ENCODE results near the gene ARHGAP24. TPM values are rescaled to one million over a fixed set of nuclear protein-coding genes. Genes with fewer than 3 reads are reported as not detected.

Gene ARHGAP24
- total and polyA plus RNA-seq, 10 of the 15 experiments (the other 5 are each of a cell fraction or from before 2014, with no cell fraction given): 0.10 to 4.2 (median 0.52) TPM

DNA sequence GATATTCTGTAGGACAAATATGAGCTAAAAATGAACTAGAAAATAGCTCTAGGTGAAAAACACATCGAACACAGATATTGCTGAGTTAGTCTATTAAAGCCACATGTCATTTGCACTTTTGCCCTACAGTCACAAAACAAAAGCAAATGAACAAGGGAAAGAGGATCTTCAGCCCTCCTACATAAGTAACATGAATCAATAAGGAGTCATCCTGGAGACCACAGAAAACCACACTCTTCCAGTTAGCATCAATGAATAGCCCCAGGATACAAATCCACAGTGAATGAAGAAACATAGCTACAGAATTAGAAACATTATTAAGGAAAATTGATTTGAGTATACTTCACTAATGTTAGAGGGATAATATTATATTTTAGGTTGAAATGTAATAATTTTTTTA is 573.5 kb downstream of the ARHGAP24 start (continued):
- TF ChIP-seq, protein P1, sequence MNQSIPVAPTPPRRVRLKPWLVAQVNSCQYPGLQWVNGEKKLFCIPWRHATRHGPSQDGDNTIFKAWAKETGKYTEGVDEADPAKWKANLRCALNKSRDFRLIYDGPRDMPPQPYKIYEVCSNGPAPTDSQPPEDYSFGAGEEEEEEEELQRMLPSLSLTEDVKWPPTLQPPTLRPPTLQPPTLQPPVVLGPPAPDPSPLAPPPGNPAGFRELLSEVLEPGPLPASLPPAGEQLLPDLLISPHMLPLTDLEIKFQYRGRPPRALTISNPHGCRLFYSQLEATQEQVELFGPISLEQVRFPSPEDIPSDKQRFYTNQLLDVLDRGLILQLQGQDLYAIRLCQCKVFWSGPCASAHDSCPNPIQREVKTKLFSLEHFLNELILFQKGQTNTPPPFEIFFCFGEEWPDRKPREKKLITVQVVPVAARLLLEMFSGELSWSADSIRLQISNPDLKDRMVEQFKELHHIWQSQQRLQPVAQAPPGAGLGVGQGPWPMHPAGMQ (IDR thresholded peaks at IDR 0.05; ENCODE audit: borderline replicate concordance): no peak
- TF ChIP-seq POLR2AphosphoS2 (IDR thresholded peaks at IDR 0.05; ENCODE audit: low read depth, low read length) (no peak), SMARCA5 (IDR thresholded peaks at IDR 0.05) (no peak)

DNA sequence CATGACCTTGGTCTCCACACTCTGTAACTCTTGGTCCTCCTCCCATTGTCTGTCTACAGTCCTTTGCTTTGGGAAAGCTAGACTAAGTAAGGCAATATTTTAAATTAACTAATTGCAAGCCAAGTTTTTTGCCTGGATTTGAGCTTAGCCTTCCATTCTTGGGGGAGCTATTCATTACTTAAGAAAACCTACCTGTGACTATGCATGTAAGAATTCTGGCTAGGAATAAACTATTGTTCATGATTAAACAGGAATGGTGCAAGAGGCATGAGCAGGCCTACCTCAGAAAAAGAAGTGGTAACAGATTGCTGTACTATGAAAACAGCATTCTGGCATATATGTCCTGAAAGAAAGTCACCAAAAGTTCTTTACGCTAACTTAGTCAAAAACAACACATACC is 575.5 kb downstream of the ARHGAP24 start:
- Histone ChIP-seq H3K36me3 (ENCODE audit: control insufficient read depth in 2 of 2, insufficient read depth in 2 of 2, low read length in 1 of 2) (no peaks in the 10 kb centered on the region), H3K79me2 (ENCODE audit: control insufficient read depth, insufficient read depth, low read length) (no peaks in the 10 kb centered on the region), H3K4me1 (ENCODE audit: control insufficient read depth, insufficient read depth, low read length) (no peaks in the 10 kb centered on the region), H4K20me1 (ENCODE audit: control insufficient read depth, insufficient read depth) (no peaks in the 10 kb centered on the region), H3K9me3 (replicated peaks; ENCODE audit: control insufficient read depth, insufficient read depth, low read length) (no peaks in the 10 kb centered on the region), H3K27ac (ENCODE audit: control insufficient read depth, insufficient read depth) (no peak overlapping the region), H2AFZ (ENCODE audit: control insufficient read depth, low read depth, low read length) (no peak overlapping the region), H3K9ac (ENCODE audit: control insufficient read depth, insufficient read depth, low read length) (no peak overlapping the region), H3K4me3 (no peak overlapping the region), H3K27me3 (replicated peaks in 1 of 2; ENCODE audit: control insufficient read depth in 2 of 2, insufficient read depth in 2 of 2, low read length in 1 of 2) (no peaks in the 10 kb centered on the region; a peak in 1 of 4 replicates), H3K4me2 (ENCODE audit: control insufficient read depth, insufficient read depth) (no peak overlapping the region)
- no peak for ATAC-seq
- BruUV-seq (replicated peaks): no TSS peak
- in situ Hi-C loops (cut with MboI) (no loop called here), intact Hi-C loops (cut with micrococcal nuclease; ENCODE audit: unreplicated experiment) (no loop called here)
- no peak for FAIRE-seq
- TF ChIP-seq JUND (IDR thresholded peaks at IDR 0.05; ENCODE audit: low read depth, low read length) (no peak), RCOR1 (conservative IDR thresholded peaks at IDR 0.05; ENCODE audit: low read depth, low read length) (no peak), POU2F2 (IDR thresholded peaks at IDR 0.05; ENCODE audit: borderline replicate concordance, low read depth, low read length) (no peak), RELA (IDR thresholded peaks at IDR 0.05; ENCODE audit: borderline replicate concordance, partially characterized antibody) (no peak), IKZF2 (IDR thresholded peaks at IDR 0.05) (no peak), KLF5 (IDR thresholded peaks at IDR 0.05; ENCODE audit: partially characterized antibody) (no peak), EGR1 (IDR thresholded peaks at IDR 0.05; ENCODE audit: borderline replicate concordance in 1 of 2, low read depth in 2 of 2, low read length in 2 of 2) (no peak), SUZ12 (IDR thresholded peaks at IDR 0.05; ENCODE audit: unreplicated experiment) (no peak), YY1 (IDR thresholded peaks at IDR 0.05; ENCODE audit: low read depth, low read length) (no peak), BACH1 (IDR thresholded peaks at IDR 0.05; ENCODE audit: borderline replicate concordance) (no peak), ZNF274 (IDR thresholded peaks at IDR 0.05; ENCODE audit: insufficient read depth, insufficient read length) (no peak), CHD4 (IDR thresholded peaks at IDR 0.05) (no peak), ZNF384 (IDR thresholded peaks at IDR 0.05; ENCODE audit: borderline replicate concordance, low read depth, low read length) (no peak)
- TF ChIP-seq, protein P2, sequence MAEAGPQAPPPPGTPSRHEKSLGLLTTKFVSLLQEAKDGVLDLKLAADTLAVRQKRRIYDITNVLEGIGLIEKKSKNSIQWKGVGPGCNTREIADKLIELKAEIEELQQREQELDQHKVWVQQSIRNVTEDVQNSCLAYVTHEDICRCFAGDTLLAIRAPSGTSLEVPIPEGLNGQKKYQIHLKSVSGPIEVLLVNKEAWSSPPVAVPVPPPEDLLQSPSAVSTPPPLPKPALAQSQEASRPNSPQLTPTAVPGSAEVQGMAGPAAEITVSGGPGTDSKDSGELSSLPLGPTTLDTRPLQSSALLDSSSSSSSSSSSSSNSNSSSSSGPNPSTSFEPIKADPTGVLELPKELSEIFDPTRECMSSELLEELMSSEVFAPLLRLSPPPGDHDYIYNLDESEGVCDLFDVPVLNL (IDR thresholded peaks at IDR 0.05; ENCODE audit: low read depth, low read length): no peak
- TF ChIP-seq, protein P3, sequence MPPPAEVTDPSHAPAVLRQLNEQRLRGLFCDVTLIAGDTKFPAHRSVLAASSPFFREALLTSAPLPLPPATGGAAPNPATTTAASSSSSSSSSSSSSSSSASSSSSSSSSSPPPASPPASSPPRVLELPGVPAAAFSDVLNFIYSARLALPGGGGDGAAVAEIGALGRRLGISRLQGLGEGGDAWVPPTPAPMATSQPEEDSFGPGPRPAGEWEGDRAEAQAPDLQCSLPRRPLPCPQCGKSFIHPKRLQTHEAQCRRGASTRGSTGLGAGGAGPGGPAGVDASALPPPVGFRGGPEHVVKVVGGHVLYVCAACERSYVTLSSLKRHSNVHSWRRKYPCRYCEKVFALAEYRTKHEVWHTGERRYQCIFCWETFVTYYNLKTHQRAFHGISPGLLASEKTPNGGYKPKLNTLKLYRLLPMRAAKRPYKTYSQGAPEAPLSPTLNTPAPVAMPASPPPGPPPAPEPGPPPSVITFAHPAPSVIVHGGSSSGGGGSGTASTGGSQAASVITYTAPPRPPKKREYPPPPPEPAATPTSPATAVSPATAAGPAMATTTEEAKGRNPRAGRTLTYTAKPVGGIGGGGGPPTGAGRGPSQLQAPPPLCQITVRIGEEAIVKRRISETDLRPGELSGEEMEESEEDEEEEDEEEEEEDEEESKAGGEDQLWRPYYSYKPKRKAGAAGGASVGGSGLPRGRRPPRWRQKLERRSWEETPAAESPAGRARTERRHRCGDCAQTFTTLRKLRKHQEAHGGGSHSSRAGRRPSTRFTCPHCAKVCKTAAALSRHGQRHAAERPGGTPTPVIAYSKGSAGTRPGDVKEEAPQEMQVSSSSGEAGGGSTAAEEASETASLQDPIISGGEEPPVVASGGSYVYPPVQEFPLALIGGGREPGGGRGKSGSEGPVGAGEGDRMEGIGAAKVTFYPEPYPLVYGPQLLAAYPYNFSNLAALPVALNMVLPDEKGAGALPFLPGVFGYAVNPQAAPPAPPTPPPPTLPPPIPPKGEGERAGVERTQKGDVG (CRISPR knock-in tag; IDR thresholded peaks at IDR 0.05): no peak
- ChIA-PET CTCF (interaction anchor here (1.1 to 3.9 kb wide), 2 partner anchors 10 to 48 kb away, joined by 3 to 16 read pairs; no protein-coding TSS in a partner anchor), RAD21 (ENCODE audit: unreplicated experiment) (no interaction called here), SMC1A (ENCODE audit: uncharacterized antibody, unreplicated experiment) (interaction anchor here (0.7 to 1.3 kb wide), 2 partner anchors 11 to 294 kb away, joined by 3 read pairs; no protein-coding TSS in a partner anchor), POLR2A (no interaction called here)
- WGBS (ENCODE audit: insufficient coverage, insufficient replicate concordance, low lambda C conversion rate, missing lambda C conversion rate): 25% methylated on average over 1 of the region's 1 CpG
- DNase-seq (ENCODE audit: low read depth, low spot score): no peak
